ENCODE results near the gene SPEG.

DNA sequence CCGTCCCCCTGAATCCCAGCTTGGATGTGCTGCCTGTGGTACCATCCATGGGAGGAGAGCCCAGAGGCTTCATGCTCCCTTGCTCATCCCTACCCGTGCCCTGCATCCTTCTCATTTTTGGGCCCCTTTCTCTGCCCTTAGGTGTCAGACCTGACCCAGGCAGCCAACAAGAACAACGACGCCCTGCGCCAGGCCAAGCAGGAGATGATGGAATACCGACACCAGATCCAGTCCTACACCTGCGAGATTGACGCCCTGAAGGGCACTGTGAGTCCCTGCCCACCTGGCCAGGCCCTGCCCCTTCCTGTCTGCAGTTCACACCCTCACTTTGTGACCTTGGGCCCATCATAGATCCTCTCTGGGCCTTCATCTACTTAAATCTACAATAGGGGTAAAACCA lies 14.0 kb upstream of the SPEG start:
- TF ChIP-seq, protein P1, sequence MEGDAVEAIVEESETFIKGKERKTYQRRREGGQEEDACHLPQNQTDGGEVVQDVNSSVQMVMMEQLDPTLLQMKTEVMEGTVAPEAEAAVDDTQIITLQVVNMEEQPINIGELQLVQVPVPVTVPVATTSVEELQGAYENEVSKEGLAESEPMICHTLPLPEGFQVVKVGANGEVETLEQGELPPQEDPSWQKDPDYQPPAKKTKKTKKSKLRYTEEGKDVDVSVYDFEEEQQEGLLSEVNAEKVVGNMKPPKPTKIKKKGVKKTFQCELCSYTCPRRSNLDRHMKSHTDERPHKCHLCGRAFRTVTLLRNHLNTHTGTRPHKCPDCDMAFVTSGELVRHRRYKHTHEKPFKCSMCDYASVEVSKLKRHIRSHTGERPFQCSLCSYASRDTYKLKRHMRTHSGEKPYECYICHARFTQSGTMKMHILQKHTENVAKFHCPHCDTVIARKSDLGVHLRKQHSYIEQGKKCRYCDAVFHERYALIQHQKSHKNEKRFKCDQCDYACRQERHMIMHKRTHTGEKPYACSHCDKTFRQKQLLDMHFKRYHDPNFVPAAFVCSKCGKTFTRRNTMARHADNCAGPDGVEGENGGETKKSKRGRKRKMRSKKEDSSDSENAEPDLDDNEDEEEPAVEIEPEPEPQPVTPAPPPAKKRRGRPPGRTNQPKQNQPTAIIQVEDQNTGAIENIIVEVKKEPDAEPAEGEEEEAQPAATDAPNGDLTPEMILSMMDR (conservative IDR thresholded peaks at IDR 0.05; ENCODE audit: low read depth, low read length): no peak
- TF ChIP-seq EZH2phosphoT487 (IDR thresholded peaks at IDR 0.05; ENCODE audit: borderline replicate concordance, low read length): no peak

All from PC-3 (cell line).